ENCODE data around the gene C1orf198. TPM values are rescaled to one million over a fixed set of nuclear protein-coding genes. Genes with fewer than 3 reads are reported as not detected.

Gene C1orf198
- total and polyA plus RNA-seq, 2 of the 4 experiments (the other 2 are of a cell fraction), result 67.4 to 76.2 TPM

- no peak overlapping the region for H3K56ac ChIP-seq (ENCODE audit: extremely low read depth, insufficient read depth, low read length)
- no peak overlapping the region for H3K4me2 ChIP-seq (ENCODE audit: low read depth, low read length)
- no TSS peak for BruUV-seq (replicated peaks)
- no peak overlapping the region for H2BK5ac ChIP-seq (ENCODE audit: low read depth, low read length, poor library complexity, severe bottlenecking)
- H2AK5ac ChIP-seq (ENCODE audit: low read depth, low read length), result peak overlapping the region; percentile 67
- no peak overlapping the region for H3K23ac ChIP-seq (ENCODE audit: low read depth, low read length)
- H4K8ac ChIP-seq (ENCODE audit: low read depth in 2 of 2, low read length in 2 of 2), result no peak overlapping the region; a peak in 1 of 4 replicates
- H2AFZ ChIP-seq (replicated peaks; ENCODE audit: low read length, poor library complexity), result no peak overlapping the region
- peak overlapping the region; percentile 56 for H3K4ac ChIP-seq (ENCODE audit: low read depth, low read length)
- H3K9me1 ChIP-seq (ENCODE audit: insufficient read depth, low read length), result peaks cover 15% of the 10 kb centered on the region
- ChIA-PET CTCF (interaction anchor here (0.6 kb wide), 1 partner anchor 742 kb away, joined by 6 read pairs; no protein-coding TSS in a partner anchor), POLR2A (ENCODE audit: unreplicated experiment) (no interaction called here)
- no peak overlapping the region for H4K5ac ChIP-seq (ENCODE audit: low read depth, low read length)
- no peaks in the 10 kb centered on the region for H3K27me3 ChIP-seq (ENCODE audit: control insufficient read depth, insufficient read depth, low read length)
- 86% methylated on average over 7 of the region's 8 CpGs; no CpG with 5 or more reads in 1 of the 2 experiments for WGBS, 2 experiments (ENCODE audit: extremely low coverage in 2 of 2, insufficient read length in 1 of 2)
- peak overlapping the region; percentile 77; the same call in 2 of the 3 replicates for H2BK15ac ChIP-seq (ENCODE audit: low read depth, low read length)
- DNase-seq (no peak), ATAC-seq (ENCODE audit: low read depth) (no peak)
- H3K14ac ChIP-seq (replicated peaks; ENCODE audit: low read depth, low read length), result no peak overlapping the region
- TF ChIP-seq POLR2A (IDR thresholded peaks at IDR 0.05; ENCODE audit: low read depth, low read length) (no peak), RCOR1 (IDR thresholded peaks at IDR 0.05; ENCODE audit: insufficient replicate concordance, low read length) (no peak), FOS (IDR thresholded peaks at IDR 0.05; ENCODE audit: low read depth, low read length) (no peak), MXI1 (IDR thresholded peaks at IDR 0.05; ENCODE audit: borderline replicate concordance, low read depth, low read length) (no peak), CHD1 (IDR thresholded peaks at IDR 0.05; ENCODE audit: low read depth, low read length) (no peak), MAFK (IDR thresholded peaks at IDR 0.05; ENCODE audit: low read depth, low read length) (no peak), BHLHE40 (IDR thresholded peaks at IDR 0.05; ENCODE audit: low read depth, low read length) (no peak), CTCF (conservative IDR thresholded peaks at IDR 0.05; ENCODE audit: low read depth, low read length) (no peak), ELK1 (IDR thresholded peaks at IDR 0.05; ENCODE audit: borderline replicate concordance, low read depth, low read length) (no peak), CEBPB (IDR thresholded peaks at IDR 0.05; ENCODE audit: low read depth, low read length) (no peak), SMC3 (IDR thresholded peaks at IDR 0.05; ENCODE audit: low read depth, low read length) (no peak), RAD21 (IDR thresholded peaks at IDR 0.05; ENCODE audit: low read length) (no peak), RFX5 (IDR thresholded peaks at IDR 0.05; ENCODE audit: low read depth, low read length) (no peak), NFE2L2 (IDR thresholded peaks at IDR 0.05; ENCODE audit: low read depth, low read length) (no peak), MAZ (IDR thresholded peaks at IDR 0.05; ENCODE audit: borderline replicate concordance, low read depth, low read length) (no peak), USF2 (IDR thresholded peaks at IDR 0.05; ENCODE audit: low read depth, low read length) (no peak)
- no peak overlapping the region for H2AK9ac ChIP-seq (replicated peaks; ENCODE audit: low read depth, low read length, poor library complexity)
- no peak overlapping the region for H3K4me3 ChIP-seq (ENCODE audit: insufficient read depth, low read depth, low read length)
- H3K27ac ChIP-seq (ENCODE audit: insufficient read depth, low read length), result no peak overlapping the region
- H3K4me1 ChIP-seq (ENCODE audit: control insufficient read depth, insufficient read depth, low read length), result peaks cover 27% of the 10 kb centered on the region
- H3K9ac ChIP-seq (ENCODE audit: low read depth, low read length), result no peak overlapping the region
- peak overlapping the region; percentile 57 for H4K91ac ChIP-seq (ENCODE audit: insufficient read depth, low read depth, low read length)
- intact Hi-C loops (cut with micrococcal nuclease), result no loop called here
- peak overlapping the region; percentile 47 for H2BK20ac ChIP-seq (ENCODE audit: low read depth, low read length)
- no peaks in the 10 kb centered on the region for H3K36me3 ChIP-seq (ENCODE audit: control insufficient read depth, insufficient read depth, low read length)
- in situ Hi-C loops (cut with MboI; ENCODE audit: low sequenced_read_pairs), result no loop called here
- no peaks in the 10 kb centered on the region for H3K79me1 ChIP-seq (ENCODE audit: low read depth in 1 of 2, low read length in 2 of 2)
- H3K9me3 ChIP-seq (ENCODE audit: control insufficient read depth, insufficient read depth, low read length), result no peaks in the 10 kb centered on the region
- H2BK120ac ChIP-seq (ENCODE audit: low read depth, low read length), result peak overlapping the region; percentile 46
- dilution Hi-C loops (cut with HindIII; ENCODE audit: low sequenced_read_pairs, unreplicated experiment), result no loop called here
- H3K18ac ChIP-seq (ENCODE audit: low read depth, low read length), result 0 out of 2 replicates have a peak overlapping the region, but pooled peaks have one; percentile 17
- no peaks in the 10 kb centered on the region for H4K20me1 ChIP-seq (ENCODE audit: insufficient read depth, low read length)
Measured at GRCh38 chr1:230875370-230875769, 7.0 kb upstream of the C1orf198 start.

All from IMR-90 (cell line).